Duodenal mucosa (tissue), 2 donors: ENCODE data around the gene ATP6V0A1.
A peak's percentile ranks its signal among the peaks of the same experiment; 100 is the strongest.

ENCODE experiments used
- H3K27ac ChIP-seq: one replicate; pipeline ENCODE4 v1.7.0; 2013; ENCODE audit warnings: low read depth, low read length
- H3K27me3 ChIP-seq, 2 donors: one replicate each; pipeline ENCODE4 v1.7.0; 2013; ENCODE audit warnings: low read length in 2 of 2, control low read depth in 1 of 2; ENCODE audit not compliant: insufficient read depth in 2 of 2, control insufficient read depth in 1 of 2
- H3K36me3 ChIP-seq, 2 donors: one replicate each; pipeline ENCODE4 v1.7.0; 2013; ENCODE audit warnings: low read length in 2 of 2, control low read depth in 1 of 2; ENCODE audit not compliant: insufficient read depth in 2 of 2, control insufficient read depth in 1 of 2
- H3K4me1 ChIP-seq, 2 donors: one replicate each; pipeline ENCODE4 v1.7.0; 2013; ENCODE audit warnings: low read length in 2 of 2, control low read depth in 1 of 2; ENCODE audit not compliant: insufficient read depth in 2 of 2, control insufficient read depth in 1 of 2
- H3K4me3 ChIP-seq, 2 donors: one replicate each; pipeline ENCODE4 v1.7.0; 2013; ENCODE audit warnings: low read length in 2 of 2, low read depth in 1 of 2
- H3K9ac ChIP-seq, 2 donors: one replicate each; pipeline ENCODE4 v1.7.0; 2013; ENCODE audit warnings: low read length in 2 of 2, low read depth in 1 of 2
- H3K9me3 ChIP-seq, 2 donors: one replicate each; pipeline ENCODE4 v1.7.0; 2013; ENCODE audit warnings: low read length in 2 of 2, control low read depth in 1 of 2; ENCODE audit not compliant: control insufficient read depth in 1 of 2

Gene ATP6V0A1

GRCh38 chr17:42457107-42457792 lies 1.4 kb upstream of the ATP6V0A1 start:
- Histone ChIP-seq H3K36me3 (peaks cover 0 to 7% of the 10 kb centered on the region in 2 donors), H3K27me3 (no peaks in the 10 kb centered on the region), H3K9ac (peak overlapping the region in 1 of 2 donors; percentile 39), H3K27ac (peak overlapping the region; percentile 54), H3K4me1 (peaks cover 26 to 34% of the 10 kb centered on the region in 2 donors), H3K9me3 (no peaks in the 10 kb centered on the region), H3K4me3 (peak overlapping the region in 1 of 2 donors; percentile 5)

DNA sequence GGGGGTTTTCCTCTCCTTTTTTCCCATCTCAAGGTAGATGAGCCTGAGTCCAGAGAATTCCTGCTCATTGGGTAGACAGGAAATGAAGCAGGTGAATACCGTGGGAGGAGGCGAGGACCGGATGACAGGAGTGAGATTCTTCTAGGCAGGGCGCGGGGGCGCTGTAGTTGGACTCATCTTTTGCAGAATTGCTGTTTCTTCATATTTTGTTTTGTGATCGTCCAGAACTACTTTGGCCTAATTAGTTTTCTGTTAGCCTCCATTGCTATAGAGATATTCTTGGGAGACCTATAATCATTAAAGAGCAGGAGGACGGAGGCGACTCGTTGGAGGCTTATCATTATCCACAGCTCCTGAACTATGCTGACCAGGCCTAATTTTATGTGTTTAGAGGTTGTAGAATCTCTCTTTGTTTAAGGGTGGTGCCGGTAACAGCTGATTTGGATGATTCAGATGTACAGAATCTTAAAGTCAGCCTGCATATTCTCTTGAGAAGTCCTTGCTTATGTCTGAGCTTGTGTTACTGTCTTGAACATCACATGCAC lies 650 bp downstream of the ATP6V0A1 start:
- H3K27ac ChIP-seq = peak overlapping the region; percentile 95
- H3K36me3 ChIP-seq = peaks cover 0 to 11% of the 10 kb centered on the region in 2 donors
- H3K9me3 ChIP-seq = no peaks in the 10 kb centered on the region
- peaks cover 26 to 39% of the 10 kb centered on the region in 2 donors for H3K4me1 ChIP-seq
- peak overlapping the region; percentile 75 to 94 for H3K4me3 ChIP-seq
- H3K9ac ChIP-seq = peak overlapping the region; percentile 82 to 98
- H3K27me3 ChIP-seq = no peaks in the 10 kb centered on the region

DNA sequence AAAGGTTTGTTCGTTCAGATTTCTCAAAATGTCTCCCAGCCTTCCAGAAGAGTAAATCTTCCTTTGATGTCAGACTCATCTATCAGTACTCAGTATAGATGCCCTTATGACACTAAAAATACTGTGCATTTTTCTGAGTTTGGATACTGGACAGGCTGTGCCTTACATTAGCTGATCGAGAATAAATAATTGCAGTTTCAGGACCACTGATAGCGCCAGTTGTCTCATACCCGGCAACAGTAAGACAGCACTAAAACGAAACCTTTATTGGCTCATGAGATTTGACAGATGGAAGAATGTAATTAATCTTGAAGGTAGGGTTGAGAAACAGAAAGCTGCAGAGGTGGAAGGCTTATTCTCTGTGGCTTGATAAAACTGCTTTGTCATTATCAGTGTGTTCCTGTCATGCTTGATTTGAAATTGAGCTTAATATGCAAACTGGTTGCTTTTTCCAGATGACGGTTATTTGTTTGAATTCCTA lies 1.2 kb downstream of the ATP6V0A1 start:
- Histone ChIP-seq H3K9ac (peak overlapping the region; percentile 82 to 98), H3K4me3 (peak overlapping the region; percentile 75 to 94), H3K36me3 (peaks cover 0 to 11% of the 10 kb centered on the region in 2 donors), H3K9me3 (no peaks in the 10 kb centered on the region), H3K4me1 (peaks cover 26 to 39% of the 10 kb centered on the region in 2 donors), H3K27ac (peak overlapping the region; percentile 95), H3K27me3 (no peaks in the 10 kb centered on the region)

DNA sequence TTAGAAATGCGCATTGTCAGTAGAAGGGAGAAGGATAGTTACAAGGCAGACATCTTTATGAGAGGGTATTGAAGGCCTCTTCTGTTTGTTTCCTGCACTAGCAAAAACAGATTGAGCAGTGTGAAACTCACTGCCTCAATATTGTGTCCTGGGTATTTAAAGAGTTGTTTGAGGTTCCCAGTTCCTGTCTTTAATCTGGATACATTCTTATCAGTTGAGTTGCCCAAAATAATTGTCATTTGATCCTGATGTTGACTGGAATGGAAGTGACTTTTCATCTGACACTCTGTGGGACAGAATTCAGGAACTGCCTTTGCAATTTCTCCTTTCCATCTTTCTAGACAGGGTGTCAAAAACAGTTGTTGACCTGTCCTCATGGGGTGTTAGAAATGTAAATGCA lies 1.7 kb downstream of the ATP6V0A1 start:
- peaks cover 0 to 11% of the 10 kb centered on the region in 2 donors for H3K36me3 ChIP-seq
- H3K9ac ChIP-seq = peak overlapping the region; percentile 34 to 98
- no peak overlapping the region for H3K27ac ChIP-seq
- H3K9me3 ChIP-seq = no peaks in the 10 kb centered on the region
- no peaks in the 10 kb centered on the region for H3K27me3 ChIP-seq
- H3K4me3 ChIP-seq = peak overlapping the region; percentile 75 to 94
- H3K4me1 ChIP-seq = peaks cover 26 to 39% of the 10 kb centered on the region in 2 donors

GRCh38 chr17:42463976-42464400 lies 5.3 kb downstream of the ATP6V0A1 start:
- peaks cover 20 to 36% of the 10 kb centered on the region in 2 donors for H3K4me1 ChIP-seq
- no peak overlapping the region for H3K27ac ChIP-seq
- H3K9ac ChIP-seq = peak overlapping the region in 1 of 2 donors; percentile 11
- H3K9me3 ChIP-seq = no peaks in the 10 kb centered on the region
- no peak overlapping the region for H3K4me3 ChIP-seq
- H3K36me3 ChIP-seq = peaks cover 5 to 31% of the 10 kb centered on the region in 2 donors
- no peaks in the 10 kb centered on the region for H3K27me3 ChIP-seq

DNA sequence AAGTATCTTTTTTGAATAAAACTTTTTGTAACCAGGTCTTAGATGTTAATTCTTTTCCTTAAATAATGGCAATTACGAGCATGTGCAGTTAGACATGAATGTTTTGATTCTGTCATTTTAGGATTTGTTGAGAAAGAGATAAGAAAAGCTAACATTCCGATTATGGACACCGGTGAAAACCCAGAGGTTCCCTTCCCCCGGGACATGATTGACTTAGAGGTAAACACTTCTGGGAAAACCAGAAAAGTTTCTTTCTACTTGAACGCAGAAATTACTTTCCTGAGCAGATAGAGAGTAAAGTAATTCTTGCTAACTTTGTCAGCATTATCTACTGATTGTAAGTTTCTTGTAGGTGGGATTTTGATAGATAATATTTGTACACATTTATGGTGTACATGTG lies 9.2 kb downstream of the ATP6V0A1 start:
- no peak overlapping the region for H3K27ac ChIP-seq
- H3K4me1 ChIP-seq = peaks cover 5 to 23% of the 10 kb centered on the region in 2 donors
- H3K36me3 ChIP-seq = peaks cover 7 to 44% of the 10 kb centered on the region in 2 donors

GRCh38 chr17:42472709-42473521 lies 14.2 kb downstream of the ATP6V0A1 start:
- Histone ChIP-seq H3K4me1 (peaks cover 6 to 17% of the 10 kb centered on the region in 2 donors), H3K9ac (no peak overlapping the region), H3K27ac (no peak overlapping the region), H3K36me3 (peaks cover 23 to 45% of the 10 kb centered on the region in 2 donors), H3K27me3 (no peaks in the 10 kb centered on the region), H3K9me3 (no peaks in the 10 kb centered on the region), H3K4me3 (no peak overlapping the region)

More for the DNA sequence above, 9.2 kb downstream of the ATP6V0A1 start:
- H3K4me3 ChIP-seq = no peak overlapping the region
- H3K27me3 ChIP-seq = no peaks in the 10 kb centered on the region
- H3K9ac ChIP-seq = no peak overlapping the region
- H3K9me3 ChIP-seq = no peaks in the 10 kb centered on the region

DNA sequence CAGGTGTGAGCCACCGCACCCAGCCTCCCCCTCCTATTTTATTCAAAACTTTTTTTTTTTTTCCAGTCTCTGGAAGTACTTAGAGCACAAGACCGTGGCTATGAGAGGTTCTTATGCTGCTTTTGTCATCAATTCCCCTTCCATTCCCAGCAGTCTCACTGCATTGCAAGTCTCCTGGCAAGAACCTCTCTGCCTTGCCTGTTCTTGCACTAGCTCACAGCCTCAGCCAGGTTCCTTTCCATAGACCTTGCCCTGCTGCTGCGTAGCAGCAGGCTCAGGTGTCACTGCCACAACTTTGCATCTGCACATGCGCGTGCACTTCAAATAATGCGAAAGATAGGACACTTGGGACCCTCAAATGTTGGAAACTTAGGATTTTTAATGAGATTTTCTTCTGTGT lies 15.6 kb downstream of the ATP6V0A1 start:
- no peak overlapping the region for H3K4me3 ChIP-seq
- H3K4me1 ChIP-seq = peaks cover 6 to 17% of the 10 kb centered on the region in 2 donors
- H3K27me3 ChIP-seq = no peaks in the 10 kb centered on the region
- H3K9ac ChIP-seq = no peak overlapping the region
- H3K36me3 ChIP-seq = peaks cover 18 to 46% of the 10 kb centered on the region in 2 donors
- no peak overlapping the region for H3K27ac ChIP-seq
- no peaks in the 10 kb centered on the region for H3K9me3 ChIP-seq

DNA sequence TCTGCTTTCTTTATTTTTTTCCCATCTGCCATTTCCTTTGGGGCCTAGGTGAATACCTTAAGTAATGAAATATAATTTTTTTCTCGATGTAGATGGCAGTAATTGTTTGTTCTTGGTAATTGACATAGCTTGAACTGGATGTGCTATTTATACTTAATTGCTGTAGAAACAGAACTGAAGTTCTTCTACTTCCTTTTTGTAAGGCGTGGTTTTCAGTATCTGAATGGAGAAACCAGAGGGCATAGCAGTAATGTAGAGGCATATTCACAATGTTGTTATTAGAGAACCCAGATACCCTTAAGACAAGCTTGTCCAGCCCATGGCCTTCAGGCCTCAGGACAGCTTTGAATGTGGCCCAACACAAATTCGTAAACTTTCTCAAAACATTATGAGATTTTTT lies 16.4 kb downstream of the ATP6V0A1 start:
- no peaks in the 10 kb centered on the region for H3K9me3 ChIP-seq
- H3K27ac ChIP-seq = no peak overlapping the region
- peaks cover 18 to 48% of the 10 kb centered on the region in 2 donors for H3K36me3 ChIP-seq
- H3K27me3 ChIP-seq = no peaks in the 10 kb centered on the region
- H3K4me1 ChIP-seq = peaks cover 6 to 17% of the 10 kb centered on the region in 2 donors
- no peak overlapping the region for H3K9ac ChIP-seq
- H3K4me3 ChIP-seq = no peak overlapping the region

- Histone ChIP-seq H3K4me3 (no peak overlapping the region), H3K4me1 (peaks cover 6 to 17% of the 10 kb centered on the region in 2 donors), H3K36me3 (peaks cover 18 to 50% of the 10 kb centered on the region in 2 donors), H3K9ac (no peak overlapping the region), H3K9me3 (no peaks in the 10 kb centered on the region), H3K27ac (no peak overlapping the region), H3K27me3 (no peaks in the 10 kb centered on the region)
These were observed 17.2 kb downstream of the ATP6V0A1 start for GRCh38 chr17:42475835-42476234.
